ENCODE measurements around the gene CDA.

DNA sequence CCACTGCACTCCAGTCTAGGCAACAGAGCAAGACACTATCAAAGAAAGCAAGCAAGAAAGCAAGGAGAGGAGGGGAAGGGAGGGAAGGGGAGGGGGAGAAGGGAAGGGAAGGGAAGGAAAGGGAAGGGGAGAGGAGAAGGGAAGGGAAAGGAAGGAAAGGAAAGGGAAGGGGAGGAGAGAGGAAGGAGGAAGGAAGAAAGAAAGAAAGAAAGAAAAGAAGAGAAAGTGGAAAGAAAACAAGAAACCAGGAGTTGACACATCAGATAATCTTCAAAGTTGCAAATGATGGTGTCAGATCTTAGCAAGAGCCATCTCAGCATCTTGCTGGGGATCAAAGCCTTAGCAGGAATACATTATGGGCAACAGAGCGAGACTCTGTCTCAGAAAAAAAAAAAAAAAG, 14.9 kb upstream of the CDA start:
- TF ChIP-seq, protein P1, sequence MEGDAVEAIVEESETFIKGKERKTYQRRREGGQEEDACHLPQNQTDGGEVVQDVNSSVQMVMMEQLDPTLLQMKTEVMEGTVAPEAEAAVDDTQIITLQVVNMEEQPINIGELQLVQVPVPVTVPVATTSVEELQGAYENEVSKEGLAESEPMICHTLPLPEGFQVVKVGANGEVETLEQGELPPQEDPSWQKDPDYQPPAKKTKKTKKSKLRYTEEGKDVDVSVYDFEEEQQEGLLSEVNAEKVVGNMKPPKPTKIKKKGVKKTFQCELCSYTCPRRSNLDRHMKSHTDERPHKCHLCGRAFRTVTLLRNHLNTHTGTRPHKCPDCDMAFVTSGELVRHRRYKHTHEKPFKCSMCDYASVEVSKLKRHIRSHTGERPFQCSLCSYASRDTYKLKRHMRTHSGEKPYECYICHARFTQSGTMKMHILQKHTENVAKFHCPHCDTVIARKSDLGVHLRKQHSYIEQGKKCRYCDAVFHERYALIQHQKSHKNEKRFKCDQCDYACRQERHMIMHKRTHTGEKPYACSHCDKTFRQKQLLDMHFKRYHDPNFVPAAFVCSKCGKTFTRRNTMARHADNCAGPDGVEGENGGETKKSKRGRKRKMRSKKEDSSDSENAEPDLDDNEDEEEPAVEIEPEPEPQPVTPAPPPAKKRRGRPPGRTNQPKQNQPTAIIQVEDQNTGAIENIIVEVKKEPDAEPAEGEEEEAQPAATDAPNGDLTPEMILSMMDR (IDR thresholded peaks at IDR 0.05; ENCODE audit: low read depth, low read length, poor library complexity, severe bottlenecking) = no peak
- no peak for TF ChIP-seq EZH2phosphoT487 (IDR thresholded peaks at IDR 0.05; ENCODE audit: borderline replicate concordance, low read length)

All from DOHH2 (cell line).